Activated T-helper 1 cell treated with Interleukin-2 at 50 U/mL for 16 hours (primary cell): ENCODE results near the gene STEAP1.
"Not testable (repeated sequence)": the region's sequence is repeated elsewhere in the genome, so short reads cannot be mapped to it uniquely, and the experiment has no call there.

Source experiments
- DNase-seq: peaks from one replicate; pipeline ENCODE4 v3.0.0-alpha.2; 2020; ENCODE audit warnings: low read depth

STEAP1 gene

GRCh38 chr7:90173127-90173844 is 19.0 kb downstream of the STEAP1 start:
- DNase-seq = no peak

GRCh38 chr7:90175667-90176066 is 21.4 kb downstream of the STEAP1 start:
- DNase-seq = no peak

GRCh38 chr7:90176195-90176594 is 21.9 kb downstream of the STEAP1 start:
- no peak for DNase-seq

GRCh38 chr7:90178166-90178565 is 23.9 kb downstream of the STEAP1 start:
- DNase-seq = no peak

GRCh38 chr7:90178679-90179278 is 24.5 kb downstream of the STEAP1 start:
- DNase-seq = no peak

GRCh38 chr7:90180011-90180585 is 25.8 kb downstream of the STEAP1 start:
- DNase-seq = no peak

- DNase-seq = no peak
These were observed 26.4 kb downstream of the STEAP1 start for GRCh38 chr7:90180649-90181048.

- no peak for DNase-seq
These were observed 27.2 kb downstream of the STEAP1 start for GRCh38 chr7:90181485-90181884.

- DNase-seq = not testable (repeated sequence)
These were observed 32.0 kb downstream of the STEAP1 start for GRCh38 chr7:90186290-90186689.

GRCh38 chr7:90187507-90188050 is 33.3 kb downstream of the STEAP1 start:
- DNase-seq = no peak

- DNase-seq = no peak
These were observed 34.0 kb downstream of the STEAP1 start for GRCh38 chr7:90188281-90188680.

- DNase-seq = no peak
These were observed 36.7 kb downstream of the STEAP1 start for GRCh38 chr7:90190995-90191394.

GRCh38 chr7:90191648-90192047 is 37.4 kb downstream of the STEAP1 start:
- no peak for DNase-seq

GRCh38 chr7:90192876-90193750 is 38.8 kb downstream of the STEAP1 start:
- DNase-seq = no peak

- no peak for DNase-seq
These were observed 40.9 kb downstream of the STEAP1 start for GRCh38 chr7:90194911-90195809.

- DNase-seq = no peak
These were observed 47.4 kb downstream of the STEAP1 start for GRCh38 chr7:90201500-90202195.

- DNase-seq = no peak
These were observed 53.7 kb downstream of the STEAP1 start for GRCh38 chr7:90207956-90208355.

GRCh38 chr7:90209776-90210175 is 55.5 kb downstream of the STEAP1 start:
- no peak for DNase-seq

GRCh38 chr7:90210475-90210874 is 56.2 kb downstream of the STEAP1 start:
- DNase-seq = no peak

GRCh38 chr7:90210981-90211380 is 56.7 kb downstream of the STEAP1 start:
- no peak for DNase-seq
